ENCODE measurements around the gene SAPCD2.
A peak's percentile ranks its signal among the peaks of the same experiment; 100 is the strongest.

DNA sequence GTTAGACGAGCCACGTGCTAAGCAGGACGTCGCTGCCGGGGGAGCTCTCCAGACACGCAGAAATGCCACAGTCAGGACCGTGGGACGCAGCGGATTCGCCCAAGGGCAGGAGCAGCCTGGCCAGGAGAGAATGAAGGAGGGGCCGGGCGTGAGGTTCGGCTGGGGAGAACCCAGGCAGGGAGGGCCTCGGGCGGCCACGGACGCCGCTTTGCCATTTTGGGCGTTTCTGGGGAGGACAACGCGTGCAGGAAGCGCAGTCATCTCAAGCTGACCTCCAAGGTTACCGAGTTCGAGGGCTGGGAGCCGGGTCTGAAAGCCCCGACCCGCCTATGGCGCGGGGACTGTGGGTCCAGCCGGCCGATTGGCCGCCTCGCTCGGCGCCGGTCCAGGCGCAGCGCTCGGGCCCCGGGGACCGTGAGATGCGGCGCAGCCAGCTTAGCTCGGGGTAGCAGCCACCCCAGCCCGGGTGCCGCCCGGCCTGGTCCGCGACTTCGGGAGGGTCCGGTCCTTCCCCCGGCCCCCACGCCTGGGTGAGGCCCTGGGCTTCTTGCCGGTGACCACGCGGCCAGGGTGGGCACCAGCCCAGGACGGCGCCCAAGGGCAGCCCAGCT lies 15.7 kb upstream of the SAPCD2 start:
- TF ChIP-seq, protein P1, sequence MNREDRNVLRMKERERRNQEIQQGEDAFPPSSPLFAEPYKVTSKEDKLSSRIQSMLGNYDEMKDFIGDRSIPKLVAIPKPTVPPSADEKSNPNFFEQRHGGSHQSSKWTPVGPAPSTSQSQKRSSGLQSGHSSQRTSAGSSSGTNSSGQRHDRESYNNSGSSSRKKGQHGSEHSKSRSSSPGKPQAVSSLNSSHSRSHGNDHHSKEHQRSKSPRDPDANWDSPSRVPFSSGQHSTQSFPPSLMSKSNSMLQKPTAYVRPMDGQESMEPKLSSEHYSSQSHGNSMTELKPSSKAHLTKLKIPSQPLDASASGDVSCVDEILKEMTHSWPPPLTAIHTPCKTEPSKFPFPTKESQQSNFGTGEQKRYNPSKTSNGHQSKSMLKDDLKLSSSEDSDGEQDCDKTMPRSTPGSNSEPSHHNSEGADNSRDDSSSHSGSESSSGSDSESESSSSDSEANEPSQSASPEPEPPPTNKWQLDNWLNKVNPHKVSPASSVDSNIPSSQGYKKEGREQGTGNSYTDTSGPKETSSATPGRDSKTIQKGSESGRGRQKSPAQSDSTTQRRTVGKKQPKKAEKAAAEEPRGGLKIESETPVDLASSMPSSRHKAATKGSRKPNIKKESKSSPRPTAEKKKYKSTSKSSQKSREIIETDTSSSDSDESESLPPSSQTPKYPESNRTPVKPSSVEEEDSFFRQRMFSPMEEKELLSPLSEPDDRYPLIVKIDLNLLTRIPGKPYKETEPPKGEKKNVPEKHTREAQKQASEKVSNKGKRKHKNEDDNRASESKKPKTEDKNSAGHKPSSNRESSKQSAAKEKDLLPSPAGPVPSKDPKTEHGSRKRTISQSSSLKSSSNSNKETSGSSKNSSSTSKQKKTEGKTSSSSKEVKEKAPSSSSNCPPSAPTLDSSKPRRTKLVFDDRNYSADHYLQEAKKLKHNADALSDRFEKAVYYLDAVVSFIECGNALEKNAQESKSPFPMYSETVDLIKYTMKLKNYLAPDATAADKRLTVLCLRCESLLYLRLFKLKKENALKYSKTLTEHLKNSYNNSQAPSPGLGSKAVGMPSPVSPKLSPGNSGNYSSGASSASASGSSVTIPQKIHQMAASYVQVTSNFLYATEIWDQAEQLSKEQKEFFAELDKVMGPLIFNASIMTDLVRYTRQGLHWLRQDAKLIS (CRISPR knock-in tag; IDR thresholded peaks at IDR 0.05), result 0 out of 2 replicates have a peak, but pooled peaks have one; percentile 76
- no peak for TF ChIP-seq HDAC6 (IDR thresholded peaks at IDR 0.05; ENCODE audit: low read depth, low read length)

Data from K562 (cell line).